IMR-90 (cell line): ENCODE measurements around the gene CMBL. TPM values are rescaled to one million over a fixed set of nuclear protein-coding genes. Genes with fewer than 3 reads are reported as not detected.

Experiments
- ATAC-seq: fragments of 200-7000 bp; cut with Tn5 transposase; 2 replicates; pipeline ENCODE4 v1.9.1; 2020; ENCODE audit warnings: low read depth, mild to moderate bottlenecking, moderate library complexity
- BruUV-seq: library from RNA; stranded (reverse); fragments of 400-500 nt; replicated peaks from 2 replicates; lab custom pipeline; 2021; lab: Mats Ljungman, UMichigan
- CTCF ChIA-PET: fragments of 300-600 bp; formaldehyde crosslinking; extraction: SDS; loops from one replicate; lab custom pipeline; 2021; ENCODE audit warnings: antibody characterized with exemption; lab: Yijun Ruan, JAX
- POLR2A ChIA-PET: fragments of 300-600 bp; sonication (Branson Sonifier 250); formaldehyde crosslinking; loops from one replicate; lab custom pipeline; 2022; ENCODE audit warnings: antibody characterized with exemption; ENCODE audit not compliant: unreplicated experiment; lab: Charles Lee
- DNase-seq: peaks from one replicate; pipeline ENCODE4 v3.0.0; 2013
- H2AFZ ChIP-seq: replicated peaks from 2 replicates; pipeline ENCODE3; 2013; ENCODE audit warnings: low read length, mild to moderate bottlenecking; ENCODE audit not compliant: poor library complexity
- H2AK5ac ChIP-seq: 2 replicates; pipeline ENCODE4 v1.6.1; 2013; ENCODE audit warnings: low read depth, low read length, inconsistent platforms
- H2AK9ac ChIP-seq: replicated peaks from 2 replicates; pipeline ENCODE3; 2013; ENCODE audit warnings: mild to moderate bottlenecking, low read depth, low read length, moderate library complexity; ENCODE audit not compliant: poor library complexity
- H2BK120ac ChIP-seq: 2 replicates; pipeline ENCODE4 v1.6.1; 2013; ENCODE audit warnings: low read depth, low read length, inconsistent platforms
- H2BK15ac ChIP-seq: 3 replicates; pipeline ENCODE4 v1.6.1; 2013; ENCODE audit warnings: low read depth, low read length, inconsistent platforms
- H2BK20ac ChIP-seq: 2 replicates; pipeline ENCODE4 v1.6.1; 2013; ENCODE audit warnings: low read depth, mild to moderate bottlenecking, inconsistent platforms, low read length, moderate library complexity
- H2BK5ac ChIP-seq: 2 replicates; pipeline ENCODE4 v1.6.1; 2013; ENCODE audit warnings: mild to moderate bottlenecking, low read depth, low read length, inconsistent platforms; ENCODE audit not compliant: poor library complexity, severe bottlenecking
- H3K14ac ChIP-seq: replicated peaks from 2 replicates; pipeline ENCODE4 v1.6.1; 2013; ENCODE audit warnings: low read depth, low read length, inconsistent platforms
- H3K18ac ChIP-seq: 2 replicates; pipeline ENCODE4 v1.6.1; 2013; ENCODE audit warnings: low read depth, low read length, control low read depth
- H3K23ac ChIP-seq: 2 replicates; pipeline ENCODE4 v1.6.1; 2013; ENCODE audit warnings: low read depth, low read length, inconsistent platforms
- H3K27ac ChIP-seq: 2 replicates; pipeline ENCODE4 v1.5.1; 2013; ENCODE audit warnings: mild to moderate bottlenecking, control low read depth, low read length; ENCODE audit not compliant: insufficient read depth
- H3K27me3 ChIP-seq: 2 replicates; pipeline ENCODE4 v1.6.1; 2013; ENCODE audit warnings: low read length; ENCODE audit not compliant: control insufficient read depth, insufficient read depth
- H3K36me3 ChIP-seq: 2 replicates; pipeline ENCODE4 v1.6.1; 2013; ENCODE audit warnings: low read length, mixed read lengths; ENCODE audit not compliant: control insufficient read depth, insufficient read depth
- H3K4ac ChIP-seq: 2 replicates; pipeline ENCODE4 v1.6.1; 2013; ENCODE audit warnings: low read depth, low read length, inconsistent platforms
- H3K4me1 ChIP-seq: 2 replicates; pipeline ENCODE4 v1.6.1; 2013; ENCODE audit warnings: low read length, mixed read lengths; ENCODE audit not compliant: control insufficient read depth, insufficient read depth
- H3K4me2 ChIP-seq: 2 replicates; pipeline ENCODE4 v1.6.1; 2013; ENCODE audit warnings: low read depth, mild to moderate bottlenecking, control low read depth, low read length, moderate library complexity
- H3K4me3 ChIP-seq: 2 replicates; pipeline ENCODE4 v1.5.1; 2013; ENCODE audit warnings: low read depth, mild to moderate bottlenecking, control low read depth, low read length, moderate library complexity; ENCODE audit not compliant: insufficient read depth
- H3K56ac ChIP-seq: 2 replicates; pipeline ENCODE4 v1.6.1; 2013; ENCODE audit warnings: low read length, inconsistent platforms; ENCODE audit not compliant: insufficient read depth; ENCODE audit errors: extremely low read depth
- H3K79me1 ChIP-seq, 2 experiments: 2 replicates each; pipeline ENCODE4 v1.6.1; 2013; ENCODE audit warnings: low read length in 2 of 2, inconsistent platforms in 1 of 2, low read depth in 1 of 2
- H3K9ac ChIP-seq: 2 replicates; pipeline ENCODE4 v1.6.1; 2013; ENCODE audit warnings: low read depth, low read length, control low read depth
- H3K9me1 ChIP-seq: 2 replicates; pipeline ENCODE4 v1.6.1; 2013; ENCODE audit warnings: low read length, inconsistent platforms; ENCODE audit not compliant: insufficient read depth
- H3K9me3 ChIP-seq: 2 replicates; pipeline ENCODE4 v1.6.1; 2013; ENCODE audit warnings: low read length; ENCODE audit not compliant: control insufficient read depth, insufficient read depth
- H4K20me1 ChIP-seq: 2 replicates; pipeline ENCODE4 v1.6.1; 2013; ENCODE audit warnings: low read length, inconsistent platforms; ENCODE audit not compliant: insufficient read depth
- H4K5ac ChIP-seq: 2 replicates; pipeline ENCODE4 v1.6.1; 2013; ENCODE audit warnings: mild to moderate bottlenecking, low read depth, low read length, control low read depth
- H4K8ac ChIP-seq, 2 experiments: 2 replicates each; pipeline ENCODE4 v1.6.1; 2013; ENCODE audit warnings: low read depth in 2 of 2, low read length in 2 of 2, control low read depth in 1 of 2, inconsistent platforms in 1 of 2
- H4K91ac ChIP-seq: 2 replicates; pipeline ENCODE4 v1.6.1; 2013; ENCODE audit warnings: low read depth, low read length, inconsistent platforms; ENCODE audit not compliant: insufficient read depth
- BHLHE40 ChIP-seq: fragments of 150-350 bp; IDR thresholded peaks from 2 replicates; pipeline ENCODE4 v1.6.1; 2016; ENCODE audit warnings: mild to moderate bottlenecking, low read depth, low read length
- CTCF ChIP-seq: conservative IDR thresholded peaks from 2 replicates; pipeline ENCODE4 v1.5.1; 2012; ENCODE audit warnings: mild to moderate bottlenecking, low read depth, low read length, improper control_type of control experiment
- WGBS, 2 experiments: methylation state at CpG; one replicate each; pipeline versions ENCODE4 v1.1.5 to v1.1.7; 2013; ENCODE audit warnings: missing lambda C conversion rate in 2 of 2; ENCODE audit not compliant: insufficient read length in 1 of 2; ENCODE audit errors: extremely low coverage in 2 of 2; 5-methylcytosine and 5-hydroxymethylcytosine counted together
- dilution Hi-C: fragments of 300-500 bp; cut with HindIII; formaldehyde crosslinking; loops from one replicate; pipeline ENCODE4 v1.14.3; 2018; ENCODE audit warnings: low sequenced_read_pairs; ENCODE audit not compliant: unreplicated experiment
- in situ Hi-C: fragments of 300-500 bp; cut with MboI; formaldehyde crosslinking; loops from 3 replicates; pipeline ENCODE4 v1.14.3; 2019; ENCODE audit warnings: low sequenced_read_pairs, inconsistent platforms, mixed read lengths
- intact Hi-C: fragments of 100-400 bp; cut with micrococcal nuclease; formaldehyde crosslinking; loops from 2 replicates; pipeline ENCODE4 v1.10.0; 2022
- polyA plus RNA-seq, 3 experiments: library from polyadenylated mRNA; depleted of rRNA; stranded (reverse); fragments of >200 nt; gene quantifications; 2 replicates each; pipeline ENCODE4 v1.2.3, GENCODE V29; 2012; ENCODE audit warnings: low replicate concordance in 1 of 3
- total RNA-seq: library from RNA; depleted of rRNA; stranded (reverse); fragments of >200 nt; gene quantifications from 2 replicates; pipeline ENCODE4 v1.2.3, GENCODE V29; 2012

Gene CMBL
- total and polyA plus RNA-seq, 2 of the 4 experiments (the other 2 are of a cell fraction) = 5.0 to 26.3 TPM

GRCh38 chr5:10301842-10302610 is 5.7 kb downstream of the CMBL start:
- Histone ChIP-seq H3K56ac (no peak overlapping the region), H2AFZ (no peak overlapping the region), H2BK15ac (no peak overlapping the region), H4K91ac (no peak overlapping the region), H2BK120ac (no peak overlapping the region), H3K4me2 (no peak overlapping the region), H3K79me1 (peaks cover 0 to 15% of the 10 kb centered on the region in 2 experiments; a peak in 1 of 4 replicates), H3K23ac (no peak overlapping the region), H3K9me3 (no peaks in the 10 kb centered on the region), H3K27me3 (no peaks in the 10 kb centered on the region), H3K36me3 (peaks cover 2% of the 10 kb centered on the region; the same call in 1 of the 2 replicates), H3K9me1 (0 out of 2 replicates have a peak, but pooled peaks cover 7% of the 10 kb centered on the region), H3K18ac (no peak overlapping the region), H2AK9ac (no peak overlapping the region), H4K8ac (no peak overlapping the region), H3K4me3 (no peak overlapping the region), H4K20me1 (no peaks in the 10 kb centered on the region), H2AK5ac (no peak overlapping the region), H3K14ac (no peak overlapping the region), H3K4ac (no peak overlapping the region), H3K27ac (no peak overlapping the region), H4K5ac (no peak overlapping the region), H2BK5ac (no peak overlapping the region), H3K9ac (no peak overlapping the region), H2BK20ac (no peak overlapping the region), H3K4me1 (peaks cover 4% of the 10 kb centered on the region; the same call in 1 of the 2 replicates)
- TF ChIP-seq CTCF (no peak), BHLHE40 (no peak)
- ChIA-PET POLR2A (no interaction called here), CTCF (no interaction called here)
- no TSS peak for BruUV-seq
- in situ Hi-C loops = no loop called here
- no peak for ATAC-seq
- dilution Hi-C loops = no loop called here
- no peak for DNase-seq
- intact Hi-C loops = no loop called here
- WGBS, 2 experiments = 84% methylated on average over 4 of the region's 11 CpGs; no CpG with 5 or more reads in 1 of the 2 experiments
